ENCODE results near the gene TDRD1. TPM values are rescaled to one million over a fixed set of nuclear protein-coding genes. Genes with fewer than 3 reads are reported as not detected.

TDRD1 gene
- total RNA-seq, 4 donors from 2014 or later, result 1.7 TPM; not detected in 3

GRCh38 chr10:114215033-114215432 is 35.9 kb downstream of the TDRD1 start:
- H3K4me3 ChIP-seq, result no peak overlapping the region
- TF ChIP-seq POLR2A (IDR thresholded peaks at IDR 0.05) (no peak), CTCF (IDR thresholded peaks at IDR 0.05) (no peak)

GRCh38 chr10:114220281-114220680 is 41.1 kb downstream of the TDRD1 start:
- TF ChIP-seq POLR2A (IDR thresholded peaks at IDR 0.05) (no peak), CTCF (IDR thresholded peaks at IDR 0.05) (no peak)
- H3K36me3 ChIP-seq, result no peaks in the 10 kb centered on the region
- H3K9me3 ChIP-seq, result no peaks in the 10 kb centered on the region
- DNase-seq, result no peak
- no peaks in the 10 kb centered on the region for H3K27me3 ChIP-seq
- no peak overlapping the region for H3K27ac ChIP-seq
- no peaks in the 10 kb centered on the region for H3K4me1 ChIP-seq
- no peak overlapping the region for H3K4me3 ChIP-seq

More at GRCh38 chr10:114215033-114215432, 35.9 kb downstream of the TDRD1 start:
- Histone ChIP-seq H3K27ac (no peak overlapping the region), H3K9me3 (no peaks in the 10 kb centered on the region), H3K36me3 (no peaks in the 10 kb centered on the region), H3K4me1 (no peaks in the 10 kb centered on the region), H3K27me3 (no peaks in the 10 kb centered on the region)
- DNase-seq, result no peak

GRCh38 chr10:114221235-114221634 is 42.1 kb downstream of the TDRD1 start:
- H3K27ac ChIP-seq, result no peak overlapping the region
- no peak for TF ChIP-seq CTCF (IDR thresholded peaks at IDR 0.05)
- TF ChIP-seq POLR2A (IDR thresholded peaks at IDR 0.05), result no peak
- H3K4me3 ChIP-seq, result no peak overlapping the region
- no peaks in the 10 kb centered on the region for H3K36me3 ChIP-seq
- no peaks in the 10 kb centered on the region for H3K4me1 ChIP-seq
- no peak for DNase-seq
- H3K9me3 ChIP-seq, result no peaks in the 10 kb centered on the region
- no peaks in the 10 kb centered on the region for H3K27me3 ChIP-seq

GRCh38 chr10:114223066-114223465 is 43.9 kb downstream of the TDRD1 start:
- Histone ChIP-seq H3K27ac (no peak overlapping the region), H3K36me3 (no peaks in the 10 kb centered on the region), H3K4me3 (no peak overlapping the region), H3K9me3 (no peaks in the 10 kb centered on the region), H3K4me1 (no peaks in the 10 kb centered on the region), H3K27me3 (no peaks in the 10 kb centered on the region)
- TF ChIP-seq POLR2A (IDR thresholded peaks at IDR 0.05), result no peak
- TF ChIP-seq CTCF (IDR thresholded peaks at IDR 0.05), result no peak
- no peak for DNase-seq

GRCh38 chr10:114228156-114228555 is 49.0 kb downstream of the TDRD1 start:
- Histone ChIP-seq H3K27ac (no peak overlapping the region), H3K4me3 (no peak overlapping the region), H3K36me3 (no peaks in the 10 kb centered on the region), H3K27me3 (no peaks in the 10 kb centered on the region), H3K9me3 (no peaks in the 10 kb centered on the region), H3K4me1 (no peaks in the 10 kb centered on the region)
- no peak for TF ChIP-seq POLR2A (IDR thresholded peaks at IDR 0.05)
- no peak for TF ChIP-seq CTCF (IDR thresholded peaks at IDR 0.05)
- DNase-seq, result no peak

GRCh38 chr10:114232561-114233176 is 53.5 kb downstream of the TDRD1 start:
- TF ChIP-seq CTCF (IDR thresholded peaks at IDR 0.05) (no peak), POLR2A (IDR thresholded peaks at IDR 0.05) (no peak)
- no peak overlapping the region for H3K27ac ChIP-seq
- H3K27me3 ChIP-seq, result no peaks in the 10 kb centered on the region
- H3K4me1 ChIP-seq, result no peaks in the 10 kb centered on the region
- no peaks in the 10 kb centered on the region for H3K9me3 ChIP-seq
- no peak overlapping the region for H3K4me3 ChIP-seq
- no peaks in the 10 kb centered on the region for H3K36me3 ChIP-seq
- no peak for DNase-seq
